Activated CD8-positive, alpha-beta memory T cell treated with anti-CD3 and anti-CD28 coated beads, Interleukin-2, amount 50 U/mL, for 4 hours (primary cell): Measurements from ENCODE around the gene ZW10.
"Not testable (repeated sequence)": the region's sequence is repeated elsewhere in the genome, so short reads cannot be mapped to it uniquely, and the experiment has no call there.

ENCODE experiments used
- DNase-seq: peaks from one replicate; pipeline ENCODE4 v3.0.0-alpha.2; 2020

Gene ZW10

GRCh38 chr11:113760241-113760640, 13.3 kb downstream of the ZW10 start:
- DNase-seq: no peak

- no peak for DNase-seq
Measured at GRCh38 chr11:113752932-113753331, 20.6 kb downstream of the ZW10 start.

- DNase-seq: no peak
Measured at GRCh38 chr11:113736323-113736722, 37.2 kb downstream of the ZW10 start.

- DNase-seq: no peak
Measured at GRCh38 chr11:113732092-113732491, 41.4 kb downstream of the ZW10 start.

GRCh38 chr11:113730887-113731726, 42.4 kb downstream of the ZW10 start:
- no peak for DNase-seq

- DNase-seq: no peak
Measured at GRCh38 chr11:113729456-113729855, 44.0 kb downstream of the ZW10 start.

GRCh38 chr11:113728814-113729213, 44.7 kb downstream of the ZW10 start:
- DNase-seq: no peak

GRCh38 chr11:113725913-113726312, 47.6 kb downstream of the ZW10 start:
- no peak for DNase-seq

- DNase-seq: no peak
Measured at GRCh38 chr11:113725407-113725806, 48.1 kb downstream of the ZW10 start.

- no peak for DNase-seq
Measured at GRCh38 chr11:113724778-113725177, 48.7 kb downstream of the ZW10 start.

GRCh38 chr11:113723787-113724186, 49.7 kb downstream of the ZW10 start:
- no peak for DNase-seq

- DNase-seq: no peak
Measured at GRCh38 chr11:113722934-113723333, 50.6 kb downstream of the ZW10 start.

- no peak for DNase-seq
Measured at GRCh38 chr11:113722221-113722620, 51.3 kb downstream of the ZW10 start.

GRCh38 chr11:113721462-113722066, 51.9 kb downstream of the ZW10 start:
- DNase-seq: no peak

- DNase-seq: not testable (repeated sequence)
Measured at GRCh38 chr11:113720478-113720877, 53.0 kb downstream of the ZW10 start.

GRCh38 chr11:113715882-113716625, 57.4 kb downstream of the ZW10 start:
- no peak for DNase-seq

- DNase-seq: no peak
Measured at GRCh38 chr11:113715273-113715672, 58.2 kb downstream of the ZW10 start.

- DNase-seq: no peak
Measured at GRCh38 chr11:113710989-113711388, 62.5 kb downstream of the ZW10 start.

GRCh38 chr11:113705871-113706655, 67.4 kb downstream of the ZW10 start, which contains the start of gene TMPRSS5:
Gene TMPRSS5, minus strand, starts transcription at chr11:113706308. Its CDS starts 84 bp downstream, at chr11:113706224.
- no peak for DNase-seq

GRCh38 chr11:113703551-113703950, 69.9 kb downstream of the ZW10 start:
- DNase-seq: not testable (repeated sequence)

GRCh38 chr11:113701491-113701890, 72.0 kb downstream of the ZW10 start:
- no peak for DNase-seq

GRCh38 chr11:113698515-113698914, 75.0 kb downstream of the ZW10 start:
- DNase-seq: no peak
